ENCODE data around the gene PDCL3. TPM values are rescaled to one million over a fixed set of nuclear protein-coding genes. Genes with fewer than 3 reads are reported as not detected.

The PDCL3 gene
- total RNA-seq, 2 experiments from 2014 or later: 33.9 to 34.1 TPM

- ChIA-PET CTCF (no interaction called here), POLR2A (no interaction called here)
- Mint-ChIP-seq H3K27me3 (ENCODE audit: low read depth) (peaks cover 2% of the 10 kb centered on the region), H3K9me3 (ENCODE audit: insufficient read depth) (no peaks in the 10 kb centered on the region), H3K4me3 (no peak overlapping the region), H3K4me1 (ENCODE audit: low read depth) (no peaks in the 10 kb centered on the region), H3K27ac (no peak overlapping the region), H3K36me3 (ENCODE audit: low read depth) (no peaks in the 10 kb centered on the region)
- ATAC-seq: no peak
- DNase-seq: no peak
Observed at GRCh38 chr2:100614455-100615000, 51.7 kb downstream of the PDCL3 start.

- Mint-ChIP-seq H3K9me3 (ENCODE audit: insufficient read depth) (no peaks in the 10 kb centered on the region), H3K36me3 (ENCODE audit: low read depth) (no peaks in the 10 kb centered on the region), H3K27ac (no peak overlapping the region), H3K27me3 (ENCODE audit: low read depth) (peaks cover 2% of the 10 kb centered on the region), H3K4me3 (no peak overlapping the region), H3K4me1 (ENCODE audit: low read depth) (no peaks in the 10 kb centered on the region)
- ChIA-PET POLR2A (no interaction called here), CTCF (no interaction called here)
- DNase-seq: no peak
- no peak for ATAC-seq
Observed at GRCh38 chr2:100615471-100615870, 52.7 kb downstream of the PDCL3 start.

- Mint-ChIP-seq H3K27ac (no peak overlapping the region), H3K27me3 (ENCODE audit: low read depth) (peaks cover 2% of the 10 kb centered on the region), H3K9me3 (ENCODE audit: insufficient read depth) (no peaks in the 10 kb centered on the region), H3K4me3 (no peak overlapping the region), H3K36me3 (ENCODE audit: low read depth) (no peaks in the 10 kb centered on the region), H3K4me1 (ENCODE audit: low read depth) (no peaks in the 10 kb centered on the region)
- POLR2A ChIA-PET: no interaction called here
- DNase-seq (no peak), ATAC-seq (no peak)
- CTCF ChIA-PET: no interaction called here
Observed at GRCh38 chr2:100615886-100616285, 53.1 kb downstream of the PDCL3 start.

GRCh38 chr2:100616841-100617390 lies 54.1 kb downstream of the PDCL3 start:
- DNase-seq (no peak), ATAC-seq (no peak)
- Mint-ChIP-seq H3K36me3 (ENCODE audit: low read depth) (no peaks in the 10 kb centered on the region), H3K4me3 (no peak overlapping the region), H3K9me3 (ENCODE audit: insufficient read depth) (no peaks in the 10 kb centered on the region), H3K4me1 (ENCODE audit: low read depth) (no peaks in the 10 kb centered on the region), H3K27me3 (ENCODE audit: low read depth) (peaks cover 2% of the 10 kb centered on the region), H3K27ac (no peak overlapping the region)
- ChIA-PET POLR2A (no interaction called here), CTCF (interaction anchor here (0.7 kb wide), 1 partner anchor 10 kb away, joined by 4 read pairs; no protein-coding TSS in a partner anchor)

DNA sequence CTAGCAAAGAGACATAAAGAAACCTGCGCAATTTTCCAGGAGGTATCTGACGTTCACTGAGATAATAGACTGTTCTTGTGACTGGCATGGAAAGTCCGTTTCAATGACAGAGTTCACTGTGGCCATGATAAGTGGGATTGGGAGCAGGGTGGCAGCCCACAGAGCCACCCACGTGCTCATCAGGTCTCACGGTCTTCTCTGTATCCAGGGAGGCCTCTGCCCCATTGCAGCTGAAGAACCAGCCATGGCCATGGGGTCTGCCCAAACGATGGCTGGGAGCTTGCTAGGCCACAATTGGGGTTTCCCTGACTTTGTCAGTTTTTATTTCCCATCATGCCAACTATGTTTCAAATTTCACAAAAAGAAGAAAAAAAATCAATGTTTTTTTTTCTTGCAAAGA lies 57.2 kb downstream of the PDCL3 start:
- Mint-ChIP-seq H3K9me3 (ENCODE audit: insufficient read depth) (no peaks in the 10 kb centered on the region), H3K27ac (no peak overlapping the region), H3K36me3 (ENCODE audit: low read depth) (no peaks in the 10 kb centered on the region), H3K4me3 (no peak overlapping the region), H3K27me3 (ENCODE audit: low read depth) (peaks cover 2% of the 10 kb centered on the region), H3K4me1 (ENCODE audit: low read depth) (no peaks in the 10 kb centered on the region)
- ChIA-PET POLR2A (no interaction called here), CTCF (interaction anchor here (1.0 to 1.1 kb wide), 2 partner anchors 22 to 365 kb away, joined by 3 read pairs; no protein-coding TSS in a partner anchor)
- ATAC-seq (no peak), DNase-seq (peak; percentile 3)

- no peaks in the 10 kb centered on the region for H3K4me1 Mint-ChIP-seq (ENCODE audit: low read depth)
- no peak overlapping the region for H3K27ac Mint-ChIP-seq
- no peaks in the 10 kb centered on the region for H3K36me3 Mint-ChIP-seq (ENCODE audit: low read depth)
- POLR2A ChIA-PET: no interaction called here
- no peaks in the 10 kb centered on the region for H3K9me3 Mint-ChIP-seq (ENCODE audit: insufficient read depth)
- H3K27me3 Mint-ChIP-seq (ENCODE audit: low read depth): peaks cover 2% of the 10 kb centered on the region
- CTCF ChIA-PET: interaction anchor here (1.1 kb wide), 1 partner anchor 22 kb away, joined by 3 read pairs; no protein-coding TSS in a partner anchor
- ATAC-seq: no peak
- DNase-seq: peak; percentile 18
- H3K4me3 Mint-ChIP-seq: no peak overlapping the region
Observed at GRCh38 chr2:100620481-100620880, 57.7 kb downstream of the PDCL3 start.

DNA sequence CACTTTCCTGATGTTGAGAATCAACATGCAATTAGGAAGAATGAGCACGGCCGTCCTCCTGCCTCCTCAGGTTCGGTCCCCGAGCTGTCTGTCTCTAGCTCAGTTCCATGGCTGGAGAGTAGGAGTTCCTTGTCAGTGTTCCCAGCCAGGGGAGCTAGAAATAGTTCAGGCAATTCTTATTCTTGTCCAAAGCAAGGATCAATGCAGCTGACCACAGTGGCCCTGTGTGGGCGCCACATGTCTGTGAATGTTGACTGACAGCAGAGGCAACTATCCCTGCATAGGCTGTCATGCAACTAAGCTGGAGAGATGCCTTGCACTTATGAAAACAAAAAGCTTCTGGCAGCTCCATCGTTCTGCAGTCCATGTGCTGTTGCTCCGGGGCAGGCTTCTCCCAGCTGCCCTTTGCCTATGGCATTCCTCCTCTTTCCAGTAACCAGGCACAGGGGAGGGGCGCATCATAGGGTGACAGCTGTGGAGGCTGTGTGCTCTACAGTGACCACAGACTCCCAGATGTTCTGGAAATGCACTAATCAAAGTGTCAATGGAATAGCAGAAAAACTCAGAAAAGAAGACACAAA lies 58.7 kb downstream of the PDCL3 start:
- H3K36me3 Mint-ChIP-seq (ENCODE audit: low read depth): no peaks in the 10 kb centered on the region
- ATAC-seq (no peak), DNase-seq (no peak)
- no peaks in the 10 kb centered on the region for H3K4me1 Mint-ChIP-seq (ENCODE audit: low read depth)
- ChIA-PET POLR2A (no interaction called here), CTCF (no interaction called here)
- H3K9me3 Mint-ChIP-seq (ENCODE audit: insufficient read depth): no peaks in the 10 kb centered on the region
- H3K4me3 Mint-ChIP-seq: no peak overlapping the region
- H3K27ac Mint-ChIP-seq: no peak overlapping the region
- peaks cover 3% of the 10 kb centered on the region for H3K27me3 Mint-ChIP-seq (ENCODE audit: low read depth)

- ChIA-PET CTCF (interaction anchor here (1.1 kb wide), 1 partner anchor 22 kb away, joined by 4 read pairs; no protein-coding TSS in a partner anchor), POLR2A (no interaction called here)
- DNase-seq (no peak), ATAC-seq (no peak)
- no peaks in the 10 kb centered on the region for H3K36me3 Mint-ChIP-seq (ENCODE audit: low read depth)
- H3K27me3 Mint-ChIP-seq (ENCODE audit: low read depth): peaks cover 11% of the 10 kb centered on the region
- H3K27ac Mint-ChIP-seq: no peak overlapping the region
- H3K4me1 Mint-ChIP-seq (ENCODE audit: low read depth): peaks cover 3% of the 10 kb centered on the region
- no peak overlapping the region for H3K4me3 Mint-ChIP-seq
- no peaks in the 10 kb centered on the region for H3K9me3 Mint-ChIP-seq (ENCODE audit: insufficient read depth)
Observed at GRCh38 chr2:100623033-100623715, 60.4 kb downstream of the PDCL3 start.

GRCh38 chr2:100623930-100624329 lies 61.1 kb downstream of the PDCL3 start:
- peaks cover 3% of the 10 kb centered on the region for H3K4me1 Mint-ChIP-seq (ENCODE audit: low read depth)
- POLR2A ChIA-PET: no interaction called here
- H3K27me3 Mint-ChIP-seq (ENCODE audit: low read depth): peaks cover 9% of the 10 kb centered on the region

GRCh38 chr2:100624536-100624935 lies 61.7 kb downstream of the PDCL3 start:
- ChIA-PET POLR2A (no interaction called here), CTCF (no interaction called here)
- DNase-seq (no peak), ATAC-seq (no peak)
- H3K9me3 Mint-ChIP-seq (ENCODE audit: insufficient read depth): no peaks in the 10 kb centered on the region
- no peak overlapping the region for H3K27ac Mint-ChIP-seq
- no peaks in the 10 kb centered on the region for H3K36me3 Mint-ChIP-seq (ENCODE audit: low read depth)
- no peak overlapping the region for H3K4me3 Mint-ChIP-seq
- peaks cover 3% of the 10 kb centered on the region for H3K4me1 Mint-ChIP-seq (ENCODE audit: low read depth)
- peaks cover 9% of the 10 kb centered on the region for H3K27me3 Mint-ChIP-seq (ENCODE audit: low read depth)

More at GRCh38 chr2:100623930-100624329, 61.1 kb downstream of the PDCL3 start:
- CTCF ChIA-PET: interaction anchor here (1.1 kb wide), 1 partner anchor 21 kb away, joined by 4 read pairs; no protein-coding TSS in a partner anchor
- Mint-ChIP-seq H3K9me3 (ENCODE audit: insufficient read depth) (no peaks in the 10 kb centered on the region), H3K4me3 (no peak overlapping the region), H3K27ac (no peak overlapping the region), H3K36me3 (ENCODE audit: low read depth) (no peaks in the 10 kb centered on the region)
- ATAC-seq (no peak), DNase-seq (no peak)

DNA sequence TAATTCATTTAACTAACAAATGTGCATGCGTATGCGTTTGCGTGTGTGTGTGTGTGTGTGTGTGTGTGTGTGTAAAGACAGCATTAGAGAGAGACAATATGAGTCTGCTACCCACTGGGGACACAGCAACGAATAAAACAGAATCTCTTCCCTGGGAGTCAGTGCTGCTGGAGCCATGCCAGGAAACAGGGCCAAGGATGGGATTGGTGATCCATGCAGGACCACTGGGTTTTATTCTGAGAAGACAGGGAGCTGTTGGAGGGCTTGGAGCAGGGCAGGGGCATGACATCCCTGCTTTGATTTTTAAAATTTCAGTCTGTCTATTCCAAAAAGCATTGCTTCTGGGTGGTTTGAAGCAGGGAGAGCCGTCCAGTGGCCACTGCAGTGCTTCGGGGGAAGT lies 62.9 kb downstream of the PDCL3 start:
- CTCF ChIA-PET: no interaction called here
- Mint-ChIP-seq H3K9me3 (ENCODE audit: insufficient read depth) (no peaks in the 10 kb centered on the region), H3K27ac (no peak overlapping the region), H3K27me3 (ENCODE audit: low read depth) (peaks cover 9% of the 10 kb centered on the region), H3K36me3 (ENCODE audit: low read depth) (no peaks in the 10 kb centered on the region), H3K4me3 (no peak overlapping the region), H3K4me1 (ENCODE audit: low read depth) (peaks cover 15% of the 10 kb centered on the region)
- ATAC-seq (no peak), DNase-seq (no peak)
- POLR2A ChIA-PET: no interaction called here

All from activated CD8-positive, alpha-beta T cell treated with anti-CD3 and anti-CD28 coated beads, Interleukin-2, amount 10 ng/mL, durations not matched to agents 7 days and 5 days (primary cell).